GM21528 (cell line): ENCODE results near the gene APOL1.
A peak's percentile ranks its signal among the peaks of the same experiment; 100 is the strongest.
"Not testable (repeated sequence)": the region's sequence is repeated elsewhere in the genome, so short reads cannot be mapped to it uniquely, and the experiment has no call there.

Source experiments
- ATAC-seq: cut with Tn5 transposase; IDR thresholded peaks from one replicate; pipeline ENCODE4 v1.9.1; 2021; ENCODE audit warnings: mild to moderate bottlenecking, moderate library complexity; ENCODE audit not compliant: unreplicated experiment, low FRiP score

Gene APOL1

GRCh38 chr22:36224245-36224644 is 28.7 kb upstream of the APOL1 start:
- ATAC-seq: no peak

- no peak for ATAC-seq
These were observed 27.5 kb upstream of the APOL1 start for GRCh38 chr22:36225333-36225922.

DNA sequence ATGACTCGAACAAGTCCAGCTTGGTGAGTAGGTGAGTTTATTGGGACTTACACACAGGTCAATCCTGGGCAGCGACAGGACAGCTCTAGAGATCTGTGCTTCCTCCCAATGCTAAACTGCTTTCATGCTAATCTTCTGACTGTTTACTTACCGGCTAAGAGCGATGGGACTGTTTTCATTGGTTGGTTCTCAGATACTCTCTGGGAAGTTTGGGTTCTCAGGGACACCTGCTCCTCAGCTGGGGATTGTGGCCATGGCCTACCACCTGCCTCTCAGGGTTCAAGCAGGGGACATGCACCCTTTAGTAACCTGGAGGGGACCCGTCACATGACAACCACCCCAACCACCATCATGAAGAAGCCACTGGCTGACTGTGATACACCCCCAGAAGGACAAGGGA is 26.7 kb upstream of the APOL1 start:
- no peak for ATAC-seq

GRCh38 chr22:36227396-36227795 is 25.5 kb upstream of the APOL1 start:
- no peak for ATAC-seq

- no peak for ATAC-seq
These were observed 25.1 kb upstream of the APOL1 start for GRCh38 chr22:36227806-36228205.

- ATAC-seq: not testable (repeated sequence)
These were observed 24.6 kb upstream of the APOL1 start for GRCh38 chr22:36228369-36228768.

GRCh38 chr22:36228944-36229343 is 24.0 kb upstream of the APOL1 start:
- ATAC-seq: no peak

- not testable (repeated sequence) for ATAC-seq
These were observed 23.3 kb upstream of the APOL1 start for GRCh38 chr22:36229649-36230048.

GRCh38 chr22:36231051-36231450 is 21.9 kb upstream of the APOL1 start:
- not testable (repeated sequence) for ATAC-seq

DNA sequence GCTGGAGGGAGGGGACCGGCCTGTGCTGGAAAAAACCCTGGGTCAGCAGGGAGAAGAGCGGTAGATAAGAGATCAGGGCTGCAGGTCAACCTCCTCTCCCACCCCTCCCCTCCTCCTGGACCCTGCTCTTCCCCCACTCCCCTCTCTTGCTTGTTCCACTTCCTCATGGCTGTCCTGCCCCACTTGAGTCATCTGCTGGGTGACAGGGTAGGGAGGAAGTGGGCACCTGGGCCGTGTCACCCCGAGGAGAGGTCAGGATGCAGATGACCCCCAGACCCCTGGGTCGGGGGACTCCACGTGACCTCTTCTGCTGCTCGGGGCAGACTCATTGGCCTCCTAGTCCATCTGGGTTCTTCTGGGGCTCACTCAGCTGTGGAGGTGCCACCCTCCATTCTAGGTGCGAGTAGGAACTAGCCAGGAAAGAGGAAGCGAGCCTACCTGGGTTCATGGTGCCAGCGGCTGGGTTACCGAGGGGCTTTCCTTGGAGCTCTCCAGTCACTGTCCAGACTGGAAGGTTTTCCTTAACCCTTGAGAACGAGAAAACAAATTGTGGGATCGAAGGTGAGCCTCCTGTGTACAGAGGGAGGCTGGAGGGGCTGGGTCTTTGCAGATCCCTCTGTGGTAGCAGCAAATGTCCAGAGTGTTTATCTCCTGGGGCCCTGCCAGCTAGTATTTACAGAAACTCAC is 20.1 kb upstream of the APOL1 start:
- no peak for ATAC-seq

GRCh38 chr22:36233796-36234195 is 19.1 kb upstream of the APOL1 start:
- no peak for ATAC-seq

DNA sequence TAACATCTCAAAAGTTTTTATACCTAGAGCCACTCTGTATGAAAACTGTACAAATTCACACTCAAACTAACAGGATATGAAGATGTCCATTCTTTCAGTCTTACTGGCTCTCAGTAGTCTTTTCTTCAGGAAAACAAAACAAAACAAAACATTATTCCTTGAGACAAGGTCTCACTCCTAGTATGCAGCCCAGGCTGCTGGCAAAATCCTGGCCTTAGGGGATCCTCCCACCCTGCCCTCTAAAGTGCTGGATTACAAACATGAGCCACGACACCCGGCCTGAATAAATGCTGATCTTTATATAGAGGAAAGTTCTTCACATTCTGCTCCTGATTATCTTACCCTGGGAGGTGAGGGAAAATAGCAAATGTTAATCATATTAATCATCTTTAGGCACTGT is 18.7 kb upstream of the APOL1 start:
- ATAC-seq: no peak

DNA sequence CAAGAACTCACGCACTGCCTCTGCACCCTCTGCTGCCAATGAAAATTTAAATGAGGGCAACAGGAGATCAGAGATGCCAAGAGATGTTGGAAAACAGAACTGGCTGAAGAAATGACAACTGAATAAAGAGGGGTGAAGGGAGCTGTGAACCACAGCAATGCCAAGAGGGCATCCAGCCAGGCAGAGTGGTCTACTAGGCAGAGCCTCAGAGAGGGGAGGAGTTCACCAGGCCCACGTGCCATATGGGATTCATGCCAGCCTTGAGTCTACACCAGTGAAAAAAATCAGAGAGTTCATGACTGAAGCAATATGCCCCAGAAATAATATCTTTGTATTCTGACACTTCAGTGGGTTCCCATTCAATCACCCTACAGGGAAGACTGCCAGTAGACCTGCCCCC is 18.0 kb upstream of the APOL1 start:
- no peak for ATAC-seq

GRCh38 chr22:36235585-36235984 is 17.3 kb upstream of the APOL1 start:
- no peak for ATAC-seq

DNA sequence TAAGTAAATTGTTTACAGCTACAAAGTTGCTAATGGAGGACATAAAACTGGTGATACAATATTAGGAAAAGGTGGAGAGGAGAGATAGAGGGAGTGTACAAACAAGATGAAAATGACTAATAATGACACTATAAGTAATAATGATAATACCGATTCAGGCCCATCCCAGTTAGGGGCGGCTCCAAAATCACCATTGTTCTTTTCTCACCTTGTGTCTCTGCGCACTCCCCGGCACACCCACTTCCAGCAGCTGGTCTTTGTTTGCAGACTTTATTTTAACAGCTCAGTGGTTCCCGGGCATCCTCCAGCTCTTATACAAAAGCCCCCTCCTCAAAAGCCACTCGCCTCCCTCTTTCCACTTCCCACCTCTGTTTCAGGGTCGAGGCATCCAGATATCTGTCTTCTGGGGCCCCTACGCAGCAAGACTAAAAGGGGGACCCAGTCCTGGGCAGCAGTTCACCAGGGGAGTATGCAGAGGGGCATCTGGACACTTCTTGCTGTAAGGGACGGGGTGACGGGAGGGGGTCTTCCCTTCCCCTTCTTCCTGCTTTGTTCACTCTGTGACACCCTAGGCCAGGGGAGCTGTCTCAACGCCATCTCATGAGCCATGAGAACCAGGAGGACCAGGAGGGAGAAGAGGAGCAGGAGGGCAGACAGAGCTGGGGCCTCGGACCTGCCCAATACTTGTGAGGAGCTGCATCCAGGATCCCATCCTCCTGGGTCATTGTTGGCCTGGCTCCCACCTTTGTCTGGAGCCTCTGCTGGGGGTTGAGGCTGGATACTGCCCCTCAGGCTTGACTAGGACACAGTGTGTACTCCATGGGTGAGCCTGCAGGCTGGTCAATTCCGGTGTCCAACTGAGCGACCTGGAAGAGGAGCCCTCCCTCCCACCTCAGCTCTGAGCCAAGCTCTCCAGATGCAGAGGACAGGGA is 16.3 kb upstream of the APOL1 start:
- ATAC-seq: no peak

DNA sequence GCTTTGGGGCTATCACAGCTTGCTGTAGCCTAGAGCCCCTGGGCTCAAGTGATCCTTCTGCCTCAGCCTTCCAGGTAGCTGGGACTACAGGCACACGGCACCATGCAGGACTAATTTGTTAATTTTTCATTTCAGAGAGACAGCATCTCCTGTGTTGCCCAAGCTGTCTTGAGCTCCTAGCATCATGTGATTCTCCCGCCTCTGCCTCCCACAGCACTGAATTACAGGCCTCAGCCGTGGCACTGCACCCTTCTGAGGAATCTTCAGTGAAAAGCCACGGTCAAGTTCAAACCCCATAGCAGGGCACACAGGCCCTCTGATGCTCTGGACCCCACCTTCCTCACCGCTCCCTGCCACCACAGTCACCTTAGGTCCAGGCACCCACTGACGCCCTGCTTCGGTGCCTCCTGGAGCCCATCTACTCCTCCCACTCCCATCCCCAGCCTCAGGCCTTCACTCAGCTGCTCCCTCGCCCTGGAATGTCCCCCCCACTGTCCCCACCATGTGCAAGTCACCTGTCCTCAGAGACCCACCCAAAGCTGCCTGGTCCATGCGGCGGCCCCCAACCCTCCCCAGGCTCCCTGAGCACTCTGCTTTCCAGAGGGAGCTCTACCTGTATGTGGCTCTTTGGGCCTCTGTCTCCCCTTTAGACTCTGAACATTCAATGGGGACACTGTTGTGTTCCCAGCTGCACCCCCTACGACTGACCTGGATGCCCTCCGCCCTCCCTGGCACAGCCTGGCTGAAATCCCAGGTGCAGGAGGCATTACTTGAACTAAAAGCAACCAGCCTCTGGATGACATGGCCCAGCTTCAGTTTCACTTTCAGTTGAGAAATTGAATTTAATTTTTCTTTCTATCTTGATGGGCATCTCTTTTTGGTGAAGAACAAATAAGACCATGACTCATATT is 15.2 kb upstream of the APOL1 start:
- ATAC-seq: no peak

GRCh38 chr22:36238373-36239149 is 14.4 kb upstream of the APOL1 start:
- peak; percentile 15 for ATAC-seq

DNA sequence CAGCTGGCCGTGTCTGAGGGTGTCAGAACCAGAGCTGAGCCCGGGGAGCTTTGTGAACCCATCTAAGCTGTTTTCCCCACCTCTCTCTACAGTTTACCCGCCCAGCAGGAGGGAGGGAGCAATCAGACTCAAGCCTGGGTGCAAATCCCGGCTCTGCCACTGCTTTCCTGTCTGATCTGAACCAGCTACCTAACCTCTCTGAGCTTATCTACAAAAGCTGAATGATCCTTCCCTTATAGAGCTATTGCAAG is 13.9 kb upstream of the APOL1 start:
- ATAC-seq: peak; percentile 22

- peak; percentile 81 for ATAC-seq
These were observed 13.3 kb upstream of the APOL1 start, which contains the start of gene APOL2 for GRCh38 chr22:36239401-36240171. APOL2 (minus strand) TSS chr22:36239527; CDS start chr22:36233162, 6,365 bp downstream.
